H1 (cell line): Measurements from ENCODE around the gene A3GALT2. TPM values are rescaled to one million over a fixed set of nuclear protein-coding genes. Genes with fewer than 3 reads are reported as not detected.

Source experiments
- CTCF ChIA-PET: fragments of 300-600 bp; sonication (Branson Sonifier 250); formaldehyde crosslinking; loops from one replicate; lab custom pipeline; 2021; ENCODE audit not compliant: partially characterized antibody; lab: Charles Lee
- POLR2A ChIA-PET: fragments of 300-600 bp; sonication (Branson Sonifier 250); formaldehyde crosslinking; loops from one replicate; lab custom pipeline; 2021; ENCODE audit warnings: inconsistent platforms; ENCODE audit not compliant: partially characterized antibody; lab: Charles Lee
- DNase-seq, 2 experiments: peaks; one replicate each; pipeline versions ENCODE4 v3.0.0 to v3.0.0-alpha.2; 2010 to 2022; ENCODE audit warnings: low spot score in 2 of 2, low read depth in 1 of 2, mixed read lengths in 1 of 2
- FAIRE-seq: peaks from 2 replicates; lab custom pipeline; 2011; peaks lifted over from hg19 to GRCh38; lab: Jason Lieb, UNC
- H2AFZ ChIP-seq: 2 replicates; pipeline ENCODE4 v1.8.1; 2012; ENCODE audit warnings: low read length, inconsistent platforms
- H2AK5ac ChIP-seq: 2 replicates; pipeline ENCODE4 v1.6.1; 2013; ENCODE audit warnings: low read depth, low read length
- H2BK120ac ChIP-seq: replicated peaks from 2 replicates; pipeline ENCODE3; 2013; ENCODE audit warnings: low read depth, low read length, inconsistent platforms
- H2BK12ac ChIP-seq: 2 replicates; pipeline ENCODE4 v1.6.1; 2013; ENCODE audit warnings: low read depth, low read length
- H2BK15ac ChIP-seq: 2 replicates; pipeline ENCODE4 v1.6.1; 2013; ENCODE audit warnings: low read length
- H2BK20ac ChIP-seq: 2 replicates; pipeline ENCODE4 v1.6.1; 2013; ENCODE audit warnings: low read length
- H2BK5ac ChIP-seq: 2 replicates; pipeline ENCODE4 v1.6.1; 2013; ENCODE audit warnings: low read depth, low read length
- H3K14ac ChIP-seq: 2 replicates; pipeline ENCODE4 v1.6.1; 2013; ENCODE audit warnings: inconsistent platforms; ENCODE audit not compliant: insufficient read length
- H3K18ac ChIP-seq: 2 replicates; pipeline ENCODE4 v1.6.1; 2013; ENCODE audit warnings: low read length; ENCODE audit errors: extremely low read depth
- H3K23ac ChIP-seq: 2 replicates; pipeline ENCODE4 v1.6.1; 2013; ENCODE audit warnings: inconsistent platforms; ENCODE audit not compliant: insufficient read length
- H3K23me2 ChIP-seq: 2 replicates; pipeline ENCODE4 v1.6.1; 2013; ENCODE audit warnings: low read depth, low read length
- H3K27ac ChIP-seq: 2 replicates; pipeline ENCODE4 v1.6.1; 2011; ENCODE audit warnings: low read depth, low read length, inconsistent platforms
- H3K27me3 ChIP-seq, 4 experiments: replicated peaks in 1 of 4; 1 replicate in 1 of 4; 2 replicates in 3 of 4; pipeline versions ENCODE4 v1.6.1 to v1.8.1; 2011 to 2013; ENCODE audit warnings: low read length in 3 of 4, mild to moderate bottlenecking in 3 of 4, inconsistent platforms in 2 of 4, mixed read lengths in 2 of 4, moderate library complexity in 1 of 4; ENCODE audit not compliant: control insufficient read depth in 3 of 4, insufficient read depth in 3 of 4; ENCODE audit errors: extremely low read depth in 1 of 4
- H3K36me3 ChIP-seq, 4 experiments: 2 replicates each; pipeline versions ENCODE4 v1.6.1 to v1.8.1; 2011 to 2013; ENCODE audit warnings: mild to moderate bottlenecking in 4 of 4, low read length in 3 of 4, moderate library complexity in 2 of 4, control low read depth in 1 of 4, inconsistent platforms in 1 of 4; ENCODE audit not compliant: insufficient read depth in 4 of 4, control insufficient read depth in 2 of 4
- H3K4ac ChIP-seq: replicated peaks from 2 replicates; pipeline ENCODE3; 2013; ENCODE audit warnings: low read length, low read depth, mixed read lengths, inconsistent platforms; ENCODE audit not compliant: insufficient read length
- H3K4me1 ChIP-seq, 4 experiments: replicated peaks in 1 of 4; 1 replicate in 1 of 4; 2 replicates in 3 of 4; pipeline versions ENCODE4 v1.6.1 to v1.8.1; 2011 to 2013; ENCODE audit warnings: low read length in 3 of 4, inconsistent platforms in 2 of 4, mixed read lengths in 1 of 4; ENCODE audit not compliant: insufficient read depth in 4 of 4, control insufficient read depth in 3 of 4
- H3K4me2 ChIP-seq, 2 experiments: 2 replicates each; pipeline versions ENCODE4 v1.6.1 to v1.8.1; 2011 to 2013; ENCODE audit warnings: low read depth in 2 of 2, low read length in 2 of 2, control low read depth in 1 of 2, inconsistent platforms in 1 of 2, mild to moderate bottlenecking in 1 of 2; ENCODE audit not compliant: insufficient read depth in 1 of 2
- H3K4me3 ChIP-seq, 4 experiments: fragments of 200-600, 300-600 bp in 1 of 4; sonication (generic), shearing (Covaris generic), sonication (Bioruptor Twin) in 1 of 4; 2 replicates each; pipeline versions ENCODE4 v1.5.1 to v1.8.1; 2011 to 2016; ENCODE audit warnings: low read length in 4 of 4, low read depth in 3 of 4, control low read depth in 2 of 4, inconsistent platforms in 2 of 4, mild to moderate bottlenecking in 2 of 4, mixed read lengths in 1 of 4, moderate library complexity in 1 of 4; ENCODE audit not compliant: insufficient read depth in 2 of 4; ENCODE audit errors: extremely low read depth in 1 of 4
- H3K56ac ChIP-seq: replicated peaks from 2 replicates; pipeline ENCODE3; 2013; ENCODE audit warnings: low read depth, mild to moderate bottlenecking, mixed read lengths, low read length, inconsistent platforms; ENCODE audit not compliant: insufficient read length
- H3K79me1 ChIP-seq: 2 replicates; pipeline ENCODE4 v1.6.1; 2013; ENCODE audit warnings: low read depth, low read length, control low read depth
- H3K79me2 ChIP-seq, 2 experiments: 2 replicates each; pipeline versions ENCODE4 v1.6.1 to v1.8.1; 2012 to 2013; ENCODE audit warnings: low read length in 2 of 2, mild to moderate bottlenecking in 2 of 2, inconsistent platforms in 1 of 2; ENCODE audit not compliant: insufficient read depth in 2 of 2, control insufficient read depth in 1 of 2
- H3K9ac ChIP-seq, 4 experiments: replicated peaks in 1 of 4; 1 replicate in 1 of 4; 2 replicates in 3 of 4; pipeline versions ENCODE4 v1.6.1 to v1.8.1; 2011 to 2013; ENCODE audit warnings: low read depth in 3 of 4, low read length in 3 of 4, control low read depth in 2 of 4, mild to moderate bottlenecking in 2 of 4, moderate library complexity in 2 of 4, inconsistent platforms in 1 of 4; ENCODE audit errors: extremely low read depth in 1 of 4
- H3K9me3 ChIP-seq, 2 experiments: 2 replicates each; pipeline versions ENCODE4 v1.6.1 to v1.8.1; 2012 to 2013; ENCODE audit warnings: mild to moderate bottlenecking in 2 of 2, moderate library complexity in 2 of 2, control low read depth in 1 of 2, inconsistent platforms in 1 of 2, low read depth in 1 of 2, low read length in 1 of 2, mixed read lengths in 1 of 2; ENCODE audit not compliant: insufficient read depth in 2 of 2
- H4K20me1 ChIP-seq, 2 experiments: replicated peaks in 1 of 2; 2 replicates each; pipeline versions ENCODE3 to v1.8.1; 2011 to 2013; ENCODE audit warnings: inconsistent platforms in 2 of 2, low read length in 2 of 2, mild to moderate bottlenecking in 1 of 2; ENCODE audit not compliant: insufficient read depth in 2 of 2, control insufficient read depth in 1 of 2
- H4K5ac ChIP-seq: 2 replicates; pipeline ENCODE4 v1.6.1; 2013; ENCODE audit warnings: low read length, low read depth, mixed read lengths, inconsistent platforms; ENCODE audit not compliant: insufficient read length
- H4K8ac ChIP-seq: 2 replicates; pipeline ENCODE4 v1.8.0; 2013; ENCODE audit warnings: mild to moderate bottlenecking, moderate library complexity, low read length, inconsistent platforms; ENCODE audit not compliant: insufficient read depth; ENCODE audit errors: extremely low read depth
- H4K91ac ChIP-seq: replicated peaks from 2 replicates; pipeline ENCODE3; 2013; ENCODE audit warnings: low read length, mixed read lengths, inconsistent platforms; ENCODE audit not compliant: insufficient read length
- CTBP2 ChIP-seq: IDR thresholded peaks from 2 replicates; pipeline ENCODE4 v1.7.0; 2011; ENCODE audit warnings: borderline replicate concordance, mild to moderate bottlenecking, moderate library complexity, mixed read lengths, low read length; ENCODE audit not compliant: insufficient read depth, insufficient read length
- EP300 ChIP-seq, 2 experiments: IDR thresholded peaks; 1 replicate in 1 of 2; 2 replicates in 1 of 2; pipeline ENCODE4 v1.6.1; 2011 to 2012; ENCODE audit warnings: low read depth in 2 of 2, low read length in 2 of 2, mild to moderate bottlenecking in 2 of 2, borderline replicate concordance in 1 of 2, inconsistent platforms in 1 of 2, moderate library complexity in 1 of 2
- GTF2F1 ChIP-seq: IDR thresholded peaks from 2 replicates; pipeline ENCODE4 v1.6.1; 2012; ENCODE audit warnings: low read depth, low read length, improper control_type of control experiment, borderline replicate concordance
- MAFK ChIP-seq: IDR thresholded peaks from 2 replicates; pipeline ENCODE4 v1.6.1; 2012; ENCODE audit warnings: low read depth, mild to moderate bottlenecking, improper control_type of control experiment, low read length
- NANOG ChIP-seq: IDR thresholded peaks from 2 replicates; pipeline ENCODE4 v1.6.1; 2011; ENCODE audit warnings: low read length, low read depth, mild to moderate bottlenecking, inconsistent platforms; ENCODE audit not compliant: insufficient read depth, poor library complexity, severe bottlenecking
- NRF1 ChIP-seq: IDR thresholded peaks from 2 replicates; pipeline ENCODE4 v1.6.1; 2011; ENCODE audit warnings: mild to moderate bottlenecking, low read depth, low read length, improper control_type of control experiment
- POLR2AphosphoS5 ChIP-seq: IDR thresholded peaks from 2 replicates; pipeline ENCODE4 v1.6.1; 2011; ENCODE audit warnings: low read depth, low read length
- RFX5 ChIP-seq: IDR thresholded peaks from 2 replicates; pipeline ENCODE4 v1.6.1; 2011; ENCODE audit warnings: low read depth, low read length, improper control_type of control experiment, borderline replicate concordance
- SIN3A ChIP-seq, 2 experiments: IDR thresholded peaks in 1 of 2; conservative IDR thresholded peaks in 1 of 2; 2 replicates each; pipeline ENCODE4 v1.6.1; 2011 to 2012; ENCODE audit warnings: low read length in 2 of 2, improper control_type of control experiment in 1 of 2, low read depth in 1 of 2, mild to moderate bottlenecking in 1 of 2
- SIRT6 ChIP-seq: IDR thresholded peaks from one replicate; pipeline ENCODE4 v1.7.1; 2012; ENCODE audit warnings: low read length, inconsistent platforms
- TAF1 ChIP-seq: IDR thresholded peaks from 2 replicates; pipeline ENCODE4 v1.6.1; 2011; ENCODE audit warnings: mild to moderate bottlenecking, low read depth, low read length
- TCF12 ChIP-seq: IDR thresholded peaks from 2 replicates; pipeline ENCODE4 v1.6.1; 2011; ENCODE audit warnings: low read depth, mild to moderate bottlenecking, low read length
- WGBS, 2 experiments: shearing (Covaris generic) in 1 of 2; methylation state at CpG; one replicate each; pipeline versions ENCODE4 v1.1.6 to v1.1.7; 2013 to 2015; ENCODE audit warnings: low lambda C conversion rate in 2 of 2, mixed read lengths in 2 of 2, inconsistent platforms in 1 of 2, low coverage in 1 of 2, missing lambda C conversion rate in 1 of 2; ENCODE audit not compliant: insufficient replicate concordance in 2 of 2, insufficient coverage in 1 of 2, insufficient read length in 1 of 2; ENCODE audit errors: extremely low coverage in 1 of 2, missing lambda C conversion rate in 1 of 2; 5-methylcytosine and 5-hydroxymethylcytosine counted together
- polyA plus RNA-seq, 7 experiments: library from polyadenylated mRNA; depleted of rRNA in 3 of 7; stranded (reverse) in 5 of 7; unstranded in 2 of 7; fragments of >200 nt in 5 of 7; fragments of 200-250 nt in 2 of 7; gene quantifications; 1 replicate in 5 of 7; 2 replicates in 1 of 7; 4 replicates in 1 of 7; pipeline versions ENCODE4 v1.2.1 to v1.2.3, GENCODE V29; 2011 to 2013; ENCODE audit warnings: missing spikeins in 2 of 7, mixed read lengths in 2 of 7
- total RNA-seq: library from RNA; stranded (reverse); fragmentation: NEBNext Ultra II Directional; extraction: Animal tissue kit (Norgen Biotek cat#: 25700); gene quantifications from 2 replicates; pipeline ENCODE4 v1.2.1, GENCODE V29; 2021

The A3GALT2 gene
- total and polyA plus RNA-seq, 2 of the 8 experiments (the other 6 are each of a cell fraction or from before 2014, with no cell fraction given): not detected

DNA sequence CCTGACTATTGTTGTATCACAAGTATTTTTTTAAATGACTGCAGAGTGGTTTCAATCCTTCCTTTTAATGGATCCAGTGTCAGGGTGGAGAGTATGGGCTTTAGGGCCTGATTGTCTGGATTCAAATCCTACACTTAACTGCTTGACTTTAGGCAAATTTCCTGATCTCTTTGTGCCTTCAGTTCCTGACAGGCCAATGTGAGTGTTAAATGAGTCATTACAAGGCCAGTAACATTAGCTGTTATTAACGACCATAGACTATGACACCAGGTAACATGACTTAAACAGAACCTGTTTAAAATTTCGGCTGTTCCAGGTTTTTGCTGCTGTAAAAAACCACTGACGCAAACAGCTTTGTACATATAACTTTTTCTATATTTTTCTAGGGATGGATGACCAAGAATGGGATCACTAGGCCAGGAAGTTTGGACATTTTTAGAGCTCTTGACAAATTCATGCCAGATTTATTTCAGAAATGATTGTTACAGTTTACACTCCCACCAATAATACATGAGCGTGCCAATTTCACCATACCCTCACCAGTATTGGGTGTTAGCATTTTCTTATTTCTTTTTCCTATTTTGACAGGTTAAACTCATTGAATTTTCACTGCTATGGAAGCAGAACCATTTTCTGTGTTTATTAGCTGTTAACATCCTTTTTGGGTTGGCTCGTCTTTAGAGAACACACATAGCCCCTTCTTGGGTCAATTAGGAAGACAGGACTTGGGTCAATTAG, 53.3 kb downstream of the A3GALT2 start:
- H3K9ac ChIP-seq: peak overlapping the region in 1 of 4 experiments; percentile 37; a peak in 1 of 7 replicates
- no peak overlapping the region for H3K23ac ChIP-seq
- H3K23me2 ChIP-seq: no peaks in the 10 kb centered on the region; the same call in 1 of the 2 replicates
- H2BK12ac ChIP-seq: no peak overlapping the region
- peaks cover 0 to 7% (median 0%) of the 10 kb centered on the region in 4 experiments; a peak in 2 of 8 replicates for H3K36me3 ChIP-seq
- H3K18ac ChIP-seq: no peak overlapping the region
- H4K20me1 ChIP-seq: peaks cover 5 to 18% of the 10 kb centered on the region in 2 experiments
- no peaks in the 10 kb centered on the region; a peak in 1 of 7 replicates for H3K27me3 ChIP-seq
- FAIRE-seq (no peak), DNase-seq (no peak)
- WGBS, 2 experiments: 92% methylated on average over 5 of the region's 5 CpGs; no CpG with 5 or more reads in 1 of the 2 experiments
- H3K4me3 ChIP-seq: no peak overlapping the region
- ChIA-PET POLR2A (interaction anchor here (1.3 to 1.9 kb wide), 2 partner anchors 7 to 10 kb away, joined by 5 to 12 read pairs; no protein-coding TSS in a partner anchor), CTCF (interaction anchor here (1.6 to 5.8 kb wide), 4 partner anchors 29 to 188 kb away, joined by 3 to 49 read pairs (median 6); no protein-coding TSS in a partner anchor)
- no peak overlapping the region for H2AK5ac ChIP-seq
- H4K8ac ChIP-seq: no peak overlapping the region
- H3K4me2 ChIP-seq: no peak overlapping the region
- no peaks in the 10 kb centered on the region for H3K9me3 ChIP-seq
- no peak overlapping the region for H3K14ac ChIP-seq
- no peak overlapping the region for H3K27ac ChIP-seq
- peaks cover 0 to 8% (median 0%) of the 10 kb centered on the region in 4 experiments; a peak in 1 of 7 replicates for H3K4me1 ChIP-seq
- no peak overlapping the region for H3K56ac ChIP-seq
- H3K79me2 ChIP-seq: peaks cover 0 to 13% of the 10 kb centered on the region in 2 experiments; a peak in 2 of 4 replicates
- no peak overlapping the region for H4K91ac ChIP-seq
- H2BK120ac ChIP-seq: no peak overlapping the region
- H2BK15ac ChIP-seq: no peak overlapping the region
- H4K5ac ChIP-seq: no peak overlapping the region
- H3K4ac ChIP-seq: no peak overlapping the region
- no peak overlapping the region for H2BK5ac ChIP-seq
- peaks cover 16% of the 10 kb centered on the region for H3K79me1 ChIP-seq
- H2AFZ ChIP-seq: no peak overlapping the region
- no peak overlapping the region for H2BK20ac ChIP-seq
- TF ChIP-seq POLR2AphosphoS5 (no peak), MAFK (no peak), NANOG (no peak), SIRT6 (no peak), TCF12 (no peak), EP300 (IDR thresholded peaks at IDR 0.05; ENCODE audit: borderline replicate concordance in 1 of 2, low read depth in 2 of 2, low read length in 2 of 2) (no peak), RFX5 (no peak), SIN3A (conservative IDR thresholded peaks at IDR 0.05 in 1 of 2, IDR thresholded peaks at IDR 0.05 in 1 of 2; ENCODE audit: low read depth in 1 of 2, low read length in 2 of 2) (no peak), NRF1 (no peak), GTF2F1 (no peak), TAF1 (no peak), CTBP2 (no peak)
